AG04450 (cell line): ENCODE data around the gene THBS2. TPM values are rescaled to one million over a fixed set of nuclear protein-coding genes. Genes with fewer than 3 reads are reported as not detected.
A peak's percentile ranks its signal among the peaks of the same experiment; 100 is the strongest.

ENCODE experiments used
- CTCF ChIA-PET: fragments of 300-600, 350-600 bp; formaldehyde crosslinking; extraction: SDS; loops from one replicate; lab custom pipeline; 2022; ENCODE audit warnings: antibody characterized with exemption, inconsistent platforms; lab: Charles Lee
- POLR2A ChIA-PET: fragments of 350-600 bp; formaldehyde crosslinking; extraction: SDS; loops from one replicate; lab custom pipeline; 2021; ENCODE audit warnings: antibody characterized with exemption, inconsistent platforms; lab: Yijun Ruan, JAX
- DNase-seq: peaks from one replicate; pipeline ENCODE4 v3.0.0-alpha.2; 2011; ENCODE audit warnings: low read depth, low spot score
- H3K27ac ChIP-seq: one replicate; pipeline ENCODE4 v1.5.1; 2012; ENCODE audit warnings: low read depth, low read length, control low read depth
- H3K27me3 ChIP-seq: one replicate; pipeline ENCODE4 v1.6.0; 2012; ENCODE audit warnings: low read length; ENCODE audit not compliant: control insufficient read depth, insufficient read depth
- H3K4me3 ChIP-seq: 2 replicates; pipeline ENCODE4 v1.5.1; 2011; ENCODE audit warnings: mild to moderate bottlenecking, low read depth, low read length, control low read depth
- H3K9me3 ChIP-seq: 2 replicates; pipeline ENCODE4 v1.5.1; 2012; ENCODE audit warnings: low read length; ENCODE audit not compliant: control insufficient read depth, insufficient read depth
- CTCF ChIP-seq: IDR thresholded peaks from 2 replicates; pipeline ENCODE4 v1.5.1; 2011; ENCODE audit warnings: low read depth, low read length, control low read depth, inconsistent platforms
- polyA plus RNA-seq: library from polyadenylated mRNA; depleted of rRNA; stranded (reverse); fragments of >200 nt; gene quantifications from 2 replicates; pipeline ENCODE4 v1.2.3, GENCODE V29; 2011

Gene THBS2
- polyA plus RNA-seq, 1 experiment, result 95.8 TPM

- H3K27me3 ChIP-seq, result no peaks in the 10 kb centered on the region
- CTCF ChIA-PET, result no interaction called here
- TF ChIP-seq CTCF, result no peak
- peaks cover 11% of the 10 kb centered on the region; the same call in 1 of the 2 replicates for H3K9me3 ChIP-seq
- POLR2A ChIA-PET, result no interaction called here
- H3K4me3 ChIP-seq, result no peak overlapping the region
- DNase-seq, result no peak
- no peak overlapping the region for H3K27ac ChIP-seq
Measured at GRCh38 chr6:169194737-169195136, 58.9 kb downstream of the THBS2 start.

DNA sequence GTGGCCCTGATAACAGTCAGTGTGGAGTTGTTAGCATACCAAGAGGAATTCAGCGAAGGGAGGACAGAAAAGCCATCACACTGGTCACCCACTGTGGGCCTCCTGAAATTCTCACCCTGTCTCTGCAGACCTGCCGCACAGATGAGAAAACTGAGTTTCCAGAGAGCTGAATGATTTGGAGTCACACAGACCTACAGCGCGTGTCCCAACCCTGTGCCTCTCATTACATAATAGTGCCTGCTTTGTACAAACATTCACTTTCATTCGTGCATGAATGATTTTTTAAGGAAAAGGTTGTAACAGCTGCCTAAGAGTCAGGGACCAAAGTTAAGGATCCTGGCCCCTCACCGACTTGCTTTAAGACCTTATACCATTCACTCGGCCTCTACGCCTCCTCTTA, 62.7 kb downstream of the THBS2 start:
- Histone ChIP-seq H3K4me3 (no peak overlapping the region), H3K9me3 (peaks cover 16% of the 10 kb centered on the region), H3K27ac (peak overlapping the region; percentile 39), H3K27me3 (no peaks in the 10 kb centered on the region)
- no peak for TF ChIP-seq CTCF
- ChIA-PET POLR2A (interaction anchor here (0.8 to 1.0 kb wide), 2 partner anchors 93 to 116 kb away, joined by 3 to 5 read pairs; no protein-coding TSS in a partner anchor), CTCF (interaction anchor here (1.5 kb wide), 1 partner anchor 22 kb away, joined by 4 read pairs; no protein-coding TSS in a partner anchor)
- DNase-seq, result no peak

GRCh38 chr6:169190144-169190584, 63.5 kb downstream of the THBS2 start:
- no peak overlapping the region for H3K4me3 ChIP-seq
- peak; percentile 69 for DNase-seq
- no peak for TF ChIP-seq CTCF
- no peaks in the 10 kb centered on the region for H3K27me3 ChIP-seq
- ChIA-PET CTCF (interaction anchor here (0.7 to 1.5 kb wide), 2 partner anchors 23 to 428 kb away, joined by 3 to 4 read pairs; no protein-coding TSS in a partner anchor), POLR2A (interaction anchor here (0.8 to 1.1 kb wide), 3 partner anchors 24 to 115 kb away, joined by 3 to 5 read pairs (median 3); no protein-coding TSS in a partner anchor)
- H3K9me3 ChIP-seq, result peaks cover 18% of the 10 kb centered on the region
- H3K27ac ChIP-seq, result peak overlapping the region; percentile 81

DNA sequence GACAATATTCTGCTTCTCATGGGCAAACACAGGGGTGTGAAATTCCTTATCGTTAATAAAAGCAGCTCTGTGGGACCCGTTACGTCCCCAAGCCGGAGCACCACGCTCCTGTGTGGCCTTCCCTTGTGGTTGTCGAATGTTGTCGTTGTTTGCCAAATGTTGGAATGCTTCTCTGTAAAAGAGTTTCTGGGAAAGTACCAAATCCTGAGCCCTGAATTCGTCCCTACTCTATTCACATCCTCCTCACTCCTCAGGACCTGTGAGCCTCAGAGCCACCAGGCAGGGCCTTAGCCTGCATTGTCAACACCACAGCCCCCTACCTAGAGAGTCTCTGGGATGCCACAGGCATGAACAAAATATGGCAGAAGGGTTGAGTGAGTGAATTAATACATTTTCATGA, 64.0 kb downstream of the THBS2 start:
- no peak for DNase-seq
- peaks cover 18% of the 10 kb centered on the region for H3K9me3 ChIP-seq
- CTCF ChIA-PET, result interaction anchor here (0.7 to 1.5 kb wide), 2 partner anchors 23 to 429 kb away, joined by 3 to 4 read pairs; no protein-coding TSS in a partner anchor
- POLR2A ChIA-PET, result interaction anchor here (1.1 kb wide), 1 partner anchor 24 kb away, joined by 3 read pairs; no protein-coding TSS in a partner anchor
- TF ChIP-seq CTCF, result no peak
- peak overlapping the region; percentile 81 for H3K27ac ChIP-seq
- H3K27me3 ChIP-seq, result no peaks in the 10 kb centered on the region
- H3K4me3 ChIP-seq, result no peak overlapping the region

GRCh38 chr6:169189182-169189581, 64.5 kb downstream of the THBS2 start:
- Histone ChIP-seq H3K27me3 (no peaks in the 10 kb centered on the region), H3K27ac (no peak overlapping the region), H3K4me3 (no peak overlapping the region), H3K9me3 (peaks cover 18% of the 10 kb centered on the region)
- ChIA-PET POLR2A (interaction anchor here (1.1 to 1.6 kb wide), 3 partner anchors 21 to 26 kb away, joined by 3 to 9 read pairs (median 3); no protein-coding TSS in a partner anchor), CTCF (no interaction called here)
- no peak for DNase-seq
- TF ChIP-seq CTCF, result no peak
